GM06990 (cell line): ENCODE measurements around the gene TIE1.

Experiments
- DNase-seq: peaks from one replicate; pipeline ENCODE4 v3.0.0-alpha.2; 2011; ENCODE audit not compliant: insufficient read length; ENCODE audit errors: extremely low read depth
- H3K27me3 ChIP-seq: replicated peaks from 2 replicates; pipeline ENCODE4 v1.6.0; 2011; ENCODE audit warnings: low read length; ENCODE audit not compliant: control insufficient read depth, insufficient read depth
- H3K36me3 ChIP-seq: 2 replicates; pipeline ENCODE4 v1.5.1; 2011; ENCODE audit warnings: low read length; ENCODE audit not compliant: control insufficient read depth, insufficient read depth
- H3K4me3 ChIP-seq: replicated peaks from 2 replicates; pipeline ENCODE4 v1.5.1; 2011; ENCODE audit warnings: low read depth, mild to moderate bottlenecking, control low read depth, low read length
- CTCF ChIP-seq: IDR thresholded peaks from 2 replicates; pipeline ENCODE4 v1.5.1; 2011; ENCODE audit warnings: low read length, control low read depth, mild to moderate bottlenecking, inconsistent platforms; ENCODE audit not compliant: insufficient read depth, poor library complexity, severe bottlenecking

Gene TIE1

GRCh38 chr1:43255438-43256210, 45.2 kb upstream of the TIE1 start:
- H3K27me3 ChIP-seq, result no peaks in the 10 kb centered on the region
- DNase-seq, result no peak

GRCh38 chr1:43256675-43257570, 43.9 kb upstream of the TIE1 start:
- H3K4me3 ChIP-seq, result no peak overlapping the region
- no peak for DNase-seq
- no peaks in the 10 kb centered on the region for H3K27me3 ChIP-seq
- TF ChIP-seq CTCF, result no peak
- H3K36me3 ChIP-seq, result no peaks in the 10 kb centered on the region; the same call in 1 of the 2 replicates

More at GRCh38 chr1:43255438-43256210, 45.2 kb upstream of the TIE1 start:
- Histone ChIP-seq H3K36me3 (no peaks in the 10 kb centered on the region; the same call in 1 of the 2 replicates), H3K4me3 (no peak overlapping the region)
- no peak for TF ChIP-seq CTCF

- no peak for DNase-seq
- no peak for TF ChIP-seq CTCF
- H3K4me3 ChIP-seq, result no peak overlapping the region
These were observed 42.4 kb upstream of the TIE1 start for GRCh38 chr1:43258370-43258769.

GRCh38 chr1:43265431-43265830, 35.4 kb upstream of the TIE1 start:
- TF ChIP-seq CTCF, result no peak
- Histone ChIP-seq H3K27me3 (no peaks in the 10 kb centered on the region; the same call in 1 of the 2 replicates), H3K4me3 (no peak overlapping the region), H3K36me3 (no peaks in the 10 kb centered on the region)
- no peak for DNase-seq

More at GRCh38 chr1:43258370-43258769, 42.4 kb upstream of the TIE1 start:
- H3K27me3 ChIP-seq, result no peaks in the 10 kb centered on the region
- H3K36me3 ChIP-seq, result no peaks in the 10 kb centered on the region; the same call in 1 of the 2 replicates

- no peak for DNase-seq
- H3K36me3 ChIP-seq, result no peaks in the 10 kb centered on the region
- no peak overlapping the region for H3K4me3 ChIP-seq
- no peaks in the 10 kb centered on the region; the same call in 1 of the 2 replicates for H3K27me3 ChIP-seq
- TF ChIP-seq CTCF, result no peak
These were observed 33.9 kb upstream of the TIE1 start for GRCh38 chr1:43266881-43267280.
